Effector memory CD8-positive, alpha-beta T cell (primary cell): ENCODE results near the gene FAIM.
"Not testable (repeated sequence)": the region's sequence is repeated elsewhere in the genome, so short reads cannot be mapped to it uniquely, and the experiment has no call there.

Experiments used
- ATAC-seq: fragments of 150-1000 bp; cut with Tn5 transposase; replicated peaks from 2 replicates; pipeline ENCODE4 v1.10.0; 2021; ENCODE audit warnings: mild to moderate bottlenecking, moderate library complexity
- DNase-seq, 3 experiments: peaks; one replicate each; pipeline ENCODE4 v3.0.0; 2021
- H3K27ac Mint-ChIP-seq, 2 donors: one replicate each; pipeline ENCODE4 v1.8.0; 2022; ENCODE audit warnings: mild to moderate bottlenecking in 2 of 2, mixed read lengths in 2 of 2, moderate library complexity in 2 of 2
- H3K27me3 Mint-ChIP-seq, 2 donors: one replicate each; pipeline ENCODE4 v1.8.0; 2022; ENCODE audit warnings: mixed read lengths in 2 of 2
- H3K36me3 Mint-ChIP-seq: one replicate; pipeline ENCODE4 v1.8.0; 2022; ENCODE audit warnings: mild to moderate bottlenecking, moderate library complexity, mixed read lengths; ENCODE audit not compliant: insufficient read depth
- H3K4me1 Mint-ChIP-seq, 2 donors: one replicate each; pipeline ENCODE4 v1.8.0; 2022; ENCODE audit warnings: low read depth in 2 of 2, mixed read lengths in 2 of 2
- H3K4me3 Mint-ChIP-seq, 2 donors: one replicate each; pipeline ENCODE4 v1.8.0; 2022; ENCODE audit warnings: mild to moderate bottlenecking in 2 of 2, mixed read lengths in 2 of 2, moderate library complexity in 2 of 2
- H3K9me3 Mint-ChIP-seq, 2 donors: one replicate each; pipeline ENCODE4 v1.8.0; 2022; ENCODE audit warnings: mixed read lengths in 2 of 2
- total RNA-seq, 9 experiments: gene quantifications; one replicate each; lab custom pipeline; 2026; lab: John Stamatoyannopoulos, UW

FAIM gene, protein sequence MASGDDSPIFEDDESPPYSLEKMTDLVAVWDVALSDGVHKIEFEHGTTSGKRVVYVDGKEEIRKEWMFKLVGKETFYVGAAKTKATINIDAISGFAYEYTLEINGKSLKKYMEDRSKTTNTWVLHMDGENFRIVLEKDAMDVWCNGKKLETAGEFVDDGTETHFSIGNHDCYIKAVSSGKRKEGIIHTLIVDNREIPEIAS
- 4.7 to 8.6 (median 5.9) reads per million in 9 experiments for total RNA-seq

- H3K4me1 Mint-ChIP-seq, result peaks cover 10 to 11% of the 10 kb centered on the region in 2 donors
- peaks cover 42% of the 10 kb centered on the region for H3K36me3 Mint-ChIP-seq
- peaks cover 0 to 5% of the 10 kb centered on the region in 2 donors for H3K27me3 Mint-ChIP-seq
- peak within 1 kb of the TSS; percentile 76 to 94 for H3K4me3 Mint-ChIP-seq
- peaks cover 0 to 2% of the 10 kb centered on the region in 2 donors for H3K9me3 Mint-ChIP-seq
- ATAC-seq (peak; percentile 77), DNase-seq (peak; percentile 53 to 76 (median 61))
- H3K27ac Mint-ChIP-seq, result peak within 1 kb of the TSS; percentile 97 to 100
Observed at GRCh38 chr3:138608322-138609135, at the start of gene FAIM. Gene FAIM (plus strand): TSS chr3:138608771. CDS start chr3:138619727, 10,956 bp downstream.

GRCh38 chr3:138559134-138559533 lies 49.4 kb upstream of the FAIM start:
- Mint-ChIP-seq H3K4me3 (no peak overlapping the region), H3K36me3 (peaks cover 9% of the 10 kb centered on the region), H3K27ac (no peak overlapping the region), H3K27me3 (no peaks in the 10 kb centered on the region), H3K4me1 (no peaks in the 10 kb centered on the region), H3K9me3 (peaks cover 0 to 3% of the 10 kb centered on the region in 2 donors)
- ATAC-seq (no peak), DNase-seq (no peak)

GRCh38 chr3:138560501-138560900 lies 48.1 kb upstream of the FAIM start:
- Mint-ChIP-seq H3K27ac (no peak overlapping the region), H3K4me1 (no peaks in the 10 kb centered on the region), H3K4me3 (no peak overlapping the region), H3K9me3 (peaks cover 0 to 3% of the 10 kb centered on the region in 2 donors), H3K36me3 (peaks cover 9% of the 10 kb centered on the region), H3K27me3 (no peaks in the 10 kb centered on the region)
- ATAC-seq (no peak), DNase-seq (no peak)

- H3K27me3 Mint-ChIP-seq, H3K4me1 Mint-ChIP-seq, DNase-seq, H3K9me3 Mint-ChIP-seq, H3K4me3 Mint-ChIP-seq, H3K36me3 Mint-ChIP-seq, H3K27ac Mint-ChIP-seq, ATAC-seq: not testable (repeated sequence)
Observed at GRCh38 chr3:138562902-138563301, 45.7 kb upstream of the FAIM start.

- DNase-seq, H3K27me3 Mint-ChIP-seq, H3K4me1 Mint-ChIP-seq, H3K27ac Mint-ChIP-seq, ATAC-seq, H3K4me3 Mint-ChIP-seq, H3K9me3 Mint-ChIP-seq, H3K36me3 Mint-ChIP-seq: not testable (repeated sequence)
Observed at GRCh38 chr3:138566293-138566692, 42.3 kb upstream of the FAIM start.

DNA sequence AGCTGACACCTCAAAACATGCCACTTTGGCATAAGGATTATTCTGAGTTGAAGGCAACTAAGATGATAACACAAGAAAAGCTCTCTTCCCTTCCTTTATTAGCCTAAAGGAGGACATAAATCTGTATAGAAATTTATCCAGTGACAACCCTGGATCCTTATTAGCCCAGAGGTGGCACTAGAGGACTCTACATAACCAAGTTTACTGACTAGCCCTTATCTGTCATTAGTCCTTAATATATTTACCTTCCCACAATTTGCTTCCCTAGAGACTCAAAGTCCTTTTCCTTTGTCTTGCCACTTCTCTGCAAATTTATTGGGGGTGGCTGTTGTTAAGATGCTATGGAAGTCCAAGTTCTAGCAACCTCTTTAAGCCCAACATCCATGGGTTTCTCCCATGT lies 41.2 kb upstream of the FAIM start:
- Mint-ChIP-seq H3K9me3 (no peaks in the 10 kb centered on the region), H3K27ac (no peak overlapping the region), H3K4me1 (peaks cover 3 to 7% of the 10 kb centered on the region in 2 donors), H3K36me3 (peaks cover 7% of the 10 kb centered on the region), H3K27me3 (no peaks in the 10 kb centered on the region), H3K4me3 (no peak overlapping the region)
- ATAC-seq (no peak), DNase-seq (no peak)

DNA sequence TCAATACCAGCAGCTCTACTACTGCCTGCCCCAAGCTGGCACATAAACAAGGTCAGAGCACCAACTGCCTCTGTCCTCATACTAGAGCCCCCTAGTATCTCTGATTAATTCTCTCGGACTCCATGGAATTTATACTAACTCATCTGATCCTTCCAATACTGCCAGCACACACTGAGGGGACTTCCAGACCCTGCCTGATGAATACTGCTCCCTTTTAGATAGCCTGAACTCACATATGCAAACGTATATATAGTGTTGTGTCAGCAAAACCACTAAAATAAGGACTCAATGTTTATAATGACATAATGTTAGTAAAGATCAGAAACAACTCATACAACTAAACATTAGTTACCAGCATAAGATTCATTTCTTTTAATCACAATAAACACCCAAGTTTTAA lies 39.5 kb upstream of the FAIM start:
- Mint-ChIP-seq H3K9me3 (no peaks in the 10 kb centered on the region), H3K4me3 (no peak overlapping the region), H3K27me3 (no peaks in the 10 kb centered on the region), H3K36me3 (peaks cover 7% of the 10 kb centered on the region), H3K27ac (no peak overlapping the region), H3K4me1 (peaks cover 3 to 7% of the 10 kb centered on the region in 2 donors)
- ATAC-seq, result no peak
- DNase-seq, result no peak

DNA sequence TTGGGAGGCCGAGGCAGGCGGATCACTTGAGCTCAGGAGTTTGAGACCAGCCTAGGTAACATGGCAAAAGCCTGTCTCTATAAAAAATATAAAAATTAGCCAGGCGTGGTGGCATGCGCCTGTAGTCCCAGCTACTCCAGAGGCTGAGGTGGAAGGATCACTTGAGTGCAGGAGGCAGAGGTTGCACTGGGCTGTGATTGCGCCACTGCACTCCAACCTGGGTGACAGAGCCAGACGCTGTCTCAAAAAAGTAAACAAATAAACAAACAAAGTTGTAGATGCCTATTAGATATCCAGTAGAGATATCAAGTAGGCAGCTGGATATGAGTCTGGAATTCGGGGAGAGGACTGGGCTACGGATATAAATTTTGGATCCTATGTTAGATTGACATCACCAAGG lies 38.9 kb upstream of the FAIM start:
- not testable (repeated sequence) for H3K27me3 Mint-ChIP-seq, H3K4me3 Mint-ChIP-seq, H3K36me3 Mint-ChIP-seq, H3K27ac Mint-ChIP-seq, DNase-seq, ATAC-seq, H3K9me3 Mint-ChIP-seq, H3K4me1 Mint-ChIP-seq

GRCh38 chr3:138573138-138573537 lies 35.4 kb upstream of the FAIM start:
- no peak overlapping the region for H3K4me3 Mint-ChIP-seq
- H3K9me3 Mint-ChIP-seq, result no peaks in the 10 kb centered on the region
- peaks cover 8 to 20% of the 10 kb centered on the region in 2 donors for H3K4me1 Mint-ChIP-seq
- H3K36me3 Mint-ChIP-seq, result peaks cover 7% of the 10 kb centered on the region
- H3K27ac Mint-ChIP-seq, result no peak overlapping the region
- no peak for ATAC-seq
- DNase-seq, result no peak
- H3K27me3 Mint-ChIP-seq, result no peaks in the 10 kb centered on the region

DNA sequence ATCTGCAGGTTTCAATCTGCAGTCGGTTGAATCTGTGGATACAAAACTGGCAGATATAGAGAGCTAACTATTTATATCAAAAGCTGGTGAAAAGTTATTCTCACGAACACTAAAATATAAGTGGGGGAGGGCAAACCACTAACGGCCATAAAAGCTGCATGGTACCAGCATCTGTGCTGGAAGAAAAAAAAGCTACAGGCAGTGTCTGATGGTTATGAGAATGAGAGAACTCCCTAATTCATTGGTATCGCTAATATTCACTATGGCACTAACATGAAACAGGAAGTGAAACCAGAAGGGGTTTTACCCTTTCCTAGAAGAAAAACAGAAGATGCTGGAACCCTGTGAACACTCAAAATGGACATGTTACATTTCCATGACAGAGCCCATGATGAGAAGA lies 30.4 kb upstream of the FAIM start:
- Mint-ChIP-seq H3K36me3 (no peaks in the 10 kb centered on the region), H3K27ac (peak overlapping the region; percentile 7 to 59), H3K4me3 (peak overlapping the region; percentile 22 to 62), H3K27me3 (no peaks in the 10 kb centered on the region), H3K9me3 (no peaks in the 10 kb centered on the region), H3K4me1 (peaks cover 10 to 20% of the 10 kb centered on the region in 2 donors)
- DNase-seq (no peak), ATAC-seq (peak; percentile 43)

DNA sequence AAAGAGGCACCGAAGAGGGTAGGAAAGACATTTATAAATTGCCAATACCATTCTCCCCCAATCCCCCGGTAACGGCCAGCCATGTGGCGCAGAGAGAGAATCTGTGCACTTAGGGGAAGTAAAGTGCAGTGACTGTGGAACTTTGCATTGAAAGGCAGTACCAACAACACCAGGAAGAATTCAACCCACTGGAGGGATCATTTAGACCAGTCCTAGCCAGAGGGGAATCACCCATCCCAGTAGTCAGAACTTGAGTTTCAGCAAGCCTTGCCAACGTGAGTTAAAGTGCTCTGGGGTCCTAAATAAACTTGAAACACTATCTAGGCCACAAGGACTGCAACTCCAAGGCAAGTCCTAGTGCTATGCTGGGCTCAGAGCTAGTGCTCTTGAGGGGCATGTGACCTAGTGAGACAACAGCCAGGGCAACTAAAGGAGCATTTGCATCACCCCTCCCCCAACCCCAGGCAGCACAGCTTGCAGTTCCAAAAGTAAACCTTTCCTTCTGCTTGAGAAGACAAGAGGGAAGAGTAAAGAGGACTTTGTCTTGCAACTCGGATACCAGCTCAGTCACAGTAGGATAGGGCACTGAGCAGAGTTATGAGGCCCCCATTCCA lies 29.5 kb upstream of the FAIM start:
- no peak for DNase-seq
- peak overlapping the region; percentile 7 to 59 for H3K27ac Mint-ChIP-seq
- no peaks in the 10 kb centered on the region for H3K9me3 Mint-ChIP-seq
- H3K27me3 Mint-ChIP-seq, result no peaks in the 10 kb centered on the region
- H3K4me1 Mint-ChIP-seq, result peaks cover 10 to 29% of the 10 kb centered on the region in 2 donors
- ATAC-seq, result no peak
- no peaks in the 10 kb centered on the region for H3K36me3 Mint-ChIP-seq
- no peak overlapping the region for H3K4me3 Mint-ChIP-seq

DNA sequence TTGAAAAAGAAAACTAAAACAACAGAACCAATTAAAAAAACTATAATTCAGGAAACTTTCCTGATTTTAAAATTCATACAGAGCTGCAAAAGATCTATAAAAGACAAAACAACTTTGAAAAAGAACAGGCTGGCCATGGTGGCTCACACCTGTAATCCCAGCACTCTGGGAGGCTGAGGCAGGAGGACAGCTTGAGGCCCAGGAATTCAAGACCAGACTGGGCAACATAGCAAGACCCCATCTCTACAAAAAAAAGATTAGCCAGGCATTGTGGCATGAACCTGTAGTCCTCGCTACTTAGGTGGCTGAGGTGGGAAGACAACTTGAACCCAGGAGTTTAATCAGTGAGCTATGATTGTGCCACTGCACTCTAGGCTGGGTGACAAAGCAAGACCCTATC lies 21.2 kb upstream of the FAIM start:
- no peaks in the 10 kb centered on the region for H3K27me3 Mint-ChIP-seq
- ATAC-seq (no peak), DNase-seq (no peak)
- no peaks in the 10 kb centered on the region for H3K9me3 Mint-ChIP-seq
- H3K27ac Mint-ChIP-seq, result no peak overlapping the region
- peaks cover 3% of the 10 kb centered on the region for H3K36me3 Mint-ChIP-seq
- H3K4me1 Mint-ChIP-seq, result peaks cover 2 to 17% of the 10 kb centered on the region in 2 donors
- H3K4me3 Mint-ChIP-seq, result no peak overlapping the region

GRCh38 chr3:138588445-138588844 lies 20.1 kb upstream of the FAIM start:
- Mint-ChIP-seq H3K4me3 (no peak overlapping the region), H3K36me3 (peaks cover 3% of the 10 kb centered on the region), H3K27ac (no peak overlapping the region), H3K9me3 (no peaks in the 10 kb centered on the region), H3K27me3 (no peaks in the 10 kb centered on the region), H3K4me1 (peaks cover 5 to 15% of the 10 kb centered on the region in 2 donors)
- ATAC-seq (no peak), DNase-seq (no peak)
